ENCODE measurements around the gene PLCB4. TPM values are rescaled to one million over a fixed set of nuclear protein-coding genes. Genes with fewer than 3 reads are reported as not detected.
A peak's percentile ranks its signal among the peaks of the same experiment; 100 is the strongest.

The PLCB4 gene
- total and polyA plus RNA-seq, 7 donors = 9.7 to 21.0 (median 12.4) TPM

DNA sequence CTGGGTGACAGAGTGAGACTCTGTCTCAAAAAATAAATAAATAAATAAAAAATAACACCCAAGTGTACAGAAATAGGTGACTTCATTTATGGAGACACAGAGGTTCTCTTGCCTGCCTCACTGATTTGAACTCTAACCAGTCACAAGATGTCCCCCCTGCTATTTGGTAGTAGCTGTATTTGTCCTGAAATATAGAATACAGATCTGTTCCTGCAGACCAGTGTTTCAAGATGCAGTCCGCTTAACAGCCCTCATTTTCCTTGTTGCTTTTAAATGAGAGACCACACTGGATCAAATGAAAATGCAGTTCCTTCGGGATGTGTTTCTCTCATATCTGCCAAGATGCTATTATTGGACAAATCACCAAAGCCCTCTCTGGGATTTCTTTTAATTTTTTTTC lies 7.6 kb downstream of the PLCB4 start:
- DNase-seq = no peak
- Histone ChIP-seq H3K4me1 (peaks cover 0 to 13% (median 3%) of the 10 kb centered on the region in 4 donors), H3K27me3 (no peaks in the 10 kb centered on the region), H3K27ac (no peak overlapping the region), H3K36me3 (no peaks in the 10 kb centered on the region), H3K9me3 (no peaks in the 10 kb centered on the region), H3K4me3 (no peak overlapping the region)
- TF ChIP-seq POLR2AphosphoS5 (IDR thresholded peaks at IDR 0.05) (no peak), EP300 (IDR thresholded peaks at IDR 0.05) (no peak), POLR2A (IDR thresholded peaks at IDR 0.05) (no peak)
- TF ChIP-seq, protein P1, sequence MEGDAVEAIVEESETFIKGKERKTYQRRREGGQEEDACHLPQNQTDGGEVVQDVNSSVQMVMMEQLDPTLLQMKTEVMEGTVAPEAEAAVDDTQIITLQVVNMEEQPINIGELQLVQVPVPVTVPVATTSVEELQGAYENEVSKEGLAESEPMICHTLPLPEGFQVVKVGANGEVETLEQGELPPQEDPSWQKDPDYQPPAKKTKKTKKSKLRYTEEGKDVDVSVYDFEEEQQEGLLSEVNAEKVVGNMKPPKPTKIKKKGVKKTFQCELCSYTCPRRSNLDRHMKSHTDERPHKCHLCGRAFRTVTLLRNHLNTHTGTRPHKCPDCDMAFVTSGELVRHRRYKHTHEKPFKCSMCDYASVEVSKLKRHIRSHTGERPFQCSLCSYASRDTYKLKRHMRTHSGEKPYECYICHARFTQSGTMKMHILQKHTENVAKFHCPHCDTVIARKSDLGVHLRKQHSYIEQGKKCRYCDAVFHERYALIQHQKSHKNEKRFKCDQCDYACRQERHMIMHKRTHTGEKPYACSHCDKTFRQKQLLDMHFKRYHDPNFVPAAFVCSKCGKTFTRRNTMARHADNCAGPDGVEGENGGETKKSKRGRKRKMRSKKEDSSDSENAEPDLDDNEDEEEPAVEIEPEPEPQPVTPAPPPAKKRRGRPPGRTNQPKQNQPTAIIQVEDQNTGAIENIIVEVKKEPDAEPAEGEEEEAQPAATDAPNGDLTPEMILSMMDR (IDR thresholded peaks at IDR 0.05) = no peak
- 95 to 96% methylated on average over 2 of the region's 2 CpGs for WGBS, 2 donors
- intact Hi-C loops (cut with DNase I) = no loop called here

DNA sequence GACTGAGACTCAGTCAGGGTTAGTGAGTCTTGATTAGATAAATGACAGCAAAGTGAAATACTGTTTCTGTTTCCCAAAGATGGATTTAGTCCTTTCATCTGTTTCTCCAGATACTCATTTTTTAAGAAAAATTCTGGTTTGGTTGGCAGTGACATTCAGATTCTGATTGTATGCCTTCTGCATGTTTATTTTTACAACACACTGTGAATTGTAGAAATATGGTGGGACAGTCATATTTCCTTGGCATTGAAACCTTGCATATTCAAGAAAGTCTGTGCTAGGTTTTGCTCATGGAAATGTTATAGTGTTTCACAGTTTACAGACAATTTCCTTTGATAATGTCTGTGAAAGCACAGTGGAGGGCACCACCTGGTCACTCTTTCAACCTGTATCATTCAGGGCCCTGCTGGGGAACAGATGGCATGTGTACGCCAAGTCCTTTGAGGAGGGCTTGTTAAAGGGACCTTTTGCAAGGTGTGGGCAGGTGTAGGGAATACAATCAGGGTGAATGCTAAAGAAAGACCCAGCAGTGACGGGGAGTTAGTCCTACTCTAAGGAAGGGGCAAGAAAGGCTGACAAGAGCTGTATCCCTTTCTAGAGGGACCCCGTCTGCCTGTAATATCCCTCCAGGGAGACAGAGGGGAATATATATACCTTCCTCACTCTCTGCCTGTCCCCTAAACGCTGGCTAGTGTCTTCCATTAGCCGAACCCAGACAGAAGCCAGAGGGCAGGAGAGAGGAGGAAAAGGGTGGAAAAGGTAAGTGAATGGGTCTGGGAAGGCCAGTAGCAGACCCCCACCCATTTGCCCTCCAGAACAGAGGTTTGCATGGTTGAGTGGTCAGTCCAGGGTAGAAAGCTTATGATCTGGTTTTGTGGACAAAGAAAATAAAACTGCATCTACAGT lies 10.2 kb downstream of the PLCB4 start:
- intact Hi-C loops (cut with DNase I) = no loop called here
- DNase-seq = no peak
- H3K4me3 ChIP-seq = no peak overlapping the region
- H3K36me3 ChIP-seq = no peaks in the 10 kb centered on the region
- 76 to 77% methylated on average over 5 of the region's 5 CpGs for WGBS, 2 donors
- TF ChIP-seq EP300 (IDR thresholded peaks at IDR 0.05) = no peak
- no peaks in the 10 kb centered on the region for H3K9me3 ChIP-seq
- H3K4me1 ChIP-seq = peaks cover 0 to 5% (median 2%) of the 10 kb centered on the region in 4 donors
- no peak overlapping the region for H3K27ac ChIP-seq
- H3K27me3 ChIP-seq = no peaks in the 10 kb centered on the region

DNA sequence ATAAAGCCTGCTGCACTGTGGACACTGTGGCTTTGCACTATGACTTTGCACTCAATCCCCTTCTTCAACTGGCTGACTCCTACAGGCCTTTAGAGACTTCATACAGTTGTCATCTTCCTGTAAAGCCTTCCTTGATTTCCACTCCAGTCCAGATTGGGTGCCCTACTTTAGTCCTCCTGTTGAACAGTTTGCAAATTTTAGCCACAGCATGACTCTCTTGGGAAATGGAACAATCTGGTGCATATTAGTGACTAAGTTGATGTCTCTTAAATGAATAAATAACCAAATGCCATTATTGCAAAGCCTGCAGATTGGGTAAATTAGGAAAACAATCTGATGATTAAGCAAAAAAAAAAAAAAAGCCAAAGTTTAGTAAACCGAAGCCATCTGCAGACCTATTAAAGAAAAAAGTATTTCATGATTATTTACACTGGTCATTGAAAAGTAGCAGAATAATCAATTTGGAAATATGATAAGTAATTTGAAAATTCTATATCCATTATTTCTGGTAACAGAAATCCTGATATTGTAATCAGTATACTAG lies 12.6 kb downstream of the PLCB4 start:
- Histone ChIP-seq H3K4me1 (no peaks in the 10 kb centered on the region), H3K27me3 (no peaks in the 10 kb centered on the region), H3K9me3 (no peaks in the 10 kb centered on the region), H3K4me3 (no peak overlapping the region), H3K27ac (no peak overlapping the region), H3K36me3 (no peaks in the 10 kb centered on the region)
- intact Hi-C loops (cut with DNase I) = no loop called here
- DNase-seq = no peak
- no peak for TF ChIP-seq POLR2AphosphoS5 (IDR thresholded peaks at IDR 0.05)
- no peak for TF ChIP-seq POLR2A (IDR thresholded peaks at IDR 0.05)
- TF ChIP-seq, protein P1 (IDR thresholded peaks at IDR 0.05) = no peak
- no peak for TF ChIP-seq EP300 (IDR thresholded peaks at IDR 0.05)
- WGBS, 2 donors = 56 to 91% methylated on average over 1 of the region's 1 CpG

DNA sequence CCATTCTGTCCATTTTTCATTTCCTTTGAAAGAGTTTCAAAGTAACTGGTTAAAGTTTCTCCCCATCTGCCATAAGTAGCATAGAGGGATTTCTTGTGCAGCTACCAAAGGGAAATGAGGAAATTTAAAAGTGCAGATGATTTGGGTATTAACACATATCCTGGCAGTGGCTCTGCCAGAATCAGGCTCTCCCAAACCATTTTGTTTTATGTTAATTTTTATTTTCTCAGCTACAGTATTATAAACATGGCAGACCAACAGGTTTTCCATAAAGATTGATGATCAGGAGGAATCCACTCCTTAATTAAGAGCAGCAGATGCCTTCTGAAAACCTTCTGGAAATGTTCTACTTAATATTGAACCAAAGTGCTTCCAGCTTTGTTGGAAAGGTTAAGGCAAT lies 13.9 kb downstream of the PLCB4 start:
- no peaks in the 10 kb centered on the region for H3K36me3 ChIP-seq
- no peaks in the 10 kb centered on the region for H3K9me3 ChIP-seq
- no peak overlapping the region for H3K4me3 ChIP-seq
- TF ChIP-seq EP300 (IDR thresholded peaks at IDR 0.05) = no peak
- TF ChIP-seq, protein P1 (IDR thresholded peaks at IDR 0.05) = no peak
- TF ChIP-seq POLR2AphosphoS5 (IDR thresholded peaks at IDR 0.05) = no peak
- TF ChIP-seq POLR2A (IDR thresholded peaks at IDR 0.05) = no peak
- intact Hi-C loops (cut with DNase I) = no loop called here
- DNase-seq = no peak
- no peaks in the 10 kb centered on the region for H3K4me1 ChIP-seq
- no peaks in the 10 kb centered on the region for H3K27me3 ChIP-seq
- peak overlapping the region in 1 of 4 donors; percentile 24 for H3K27ac ChIP-seq

DNA sequence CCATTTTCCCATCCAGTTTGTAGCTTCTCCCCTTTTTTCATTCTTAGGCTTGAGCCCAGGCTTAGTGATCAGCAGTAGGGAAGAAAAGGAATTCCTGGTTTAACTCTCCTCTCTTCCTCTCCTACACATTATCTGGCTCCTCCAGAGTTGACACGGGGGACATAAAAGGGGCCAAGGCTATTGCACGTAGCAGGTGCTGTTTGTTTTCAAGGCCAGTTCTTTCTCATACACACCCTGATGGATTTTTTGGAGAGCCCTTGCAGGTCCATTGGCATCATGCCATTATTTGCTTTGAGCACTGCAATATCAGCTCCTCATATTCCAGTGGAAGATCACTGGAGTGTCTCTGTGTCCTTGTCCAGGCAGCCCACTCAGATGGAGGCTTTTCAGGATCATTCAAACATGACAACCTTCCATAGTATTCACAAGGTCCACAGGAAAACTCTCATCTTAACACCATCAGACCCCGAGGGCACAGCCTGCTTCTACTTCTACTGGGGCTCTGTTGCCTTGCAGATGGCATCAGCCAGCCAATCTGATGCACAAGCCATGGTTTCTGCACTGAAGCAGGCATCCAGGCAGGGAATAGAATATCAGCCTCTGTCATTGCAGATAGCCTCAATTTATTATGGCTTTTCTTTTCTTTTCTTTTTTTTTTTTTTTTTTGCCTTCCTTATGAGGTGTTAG lies 18.8 kb downstream of the PLCB4 start:
- Histone ChIP-seq H3K9me3 (no peaks in the 10 kb centered on the region), H3K4me3 (no peak overlapping the region), H3K27ac (no peak overlapping the region), H3K36me3 (no peaks in the 10 kb centered on the region), H3K27me3 (no peaks in the 10 kb centered on the region), H3K4me1 (peaks cover 0 to 17% (median 4%) of the 10 kb centered on the region in 4 donors)
- intact Hi-C loops (cut with DNase I) = no loop called here
- TF ChIP-seq EP300 (IDR thresholded peaks at IDR 0.05) (no peak), POLR2A (IDR thresholded peaks at IDR 0.05) (no peak), POLR2AphosphoS5 (IDR thresholded peaks at IDR 0.05) (no peak)
- TF ChIP-seq, protein P1 (IDR thresholded peaks at IDR 0.05) = no peak
- DNase-seq = no peak
- 43 to 77% methylated on average over 3 of the region's 3 CpGs for WGBS, 2 donors
